Lung (tissue), 12 donors: ENCODE measurements around the gene COL4A4. TPM values are rescaled to one million over a fixed set of nuclear protein-coding genes. Genes with fewer than 3 reads are reported as not detected.

ENCODE experiments used
- ATAC-seq: fragments of 200-7000 bp; cut with Tn5 transposase; one replicate; pipeline ENCODE4 v1.9.1; 2020; ENCODE audit warnings: moderate number of reproducible peaks; ENCODE audit not compliant: insufficient read depth, low FRiP score
- DNase-seq, 3 donors: peaks; one replicate each; pipeline ENCODE4 v3.0.0-alpha.2; 2013 to 2017
- H3K27ac ChIP-seq, 2 donors: one replicate each; pipeline ENCODE4 v1.5.1; 2013; ENCODE audit warnings: mild to moderate bottlenecking in 2 of 2, moderate library complexity in 2 of 2, control low read depth in 1 of 2, inconsistent platforms in 1 of 2, low read depth in 1 of 2, low read length in 1 of 2
- H3K27me3 ChIP-seq, 3 donors: one replicate each; pipeline ENCODE4 v1.5.1; 2013; ENCODE audit warnings: low read length in 2 of 3; ENCODE audit not compliant: control insufficient read depth in 3 of 3, insufficient read depth in 3 of 3
- H3K36me3 ChIP-seq, 4 donors: one replicate each; pipeline ENCODE4 v1.5.1; 2013; ENCODE audit warnings: low read length in 4 of 4, mild to moderate bottlenecking in 1 of 4, moderate library complexity in 1 of 4; ENCODE audit not compliant: control insufficient read depth in 4 of 4, insufficient read depth in 4 of 4
- H3K4me1 ChIP-seq, 5 donors: one replicate each; pipeline ENCODE4 v1.5.1; 2013; ENCODE audit warnings: low read length in 5 of 5, mild to moderate bottlenecking in 2 of 5, moderate library complexity in 1 of 5; ENCODE audit not compliant: control insufficient read depth in 5 of 5, insufficient read depth in 5 of 5
- H3K4me3 ChIP-seq: one replicate; pipeline ENCODE4 v1.5.1; 2013; ENCODE audit warnings: mild to moderate bottlenecking, control low read depth, moderate library complexity
- H3K9ac ChIP-seq, 2 donors: one replicate each; pipeline ENCODE4 v1.5.1; 2013; ENCODE audit warnings: low read length in 2 of 2, control low read depth in 1 of 2; ENCODE audit not compliant: insufficient read depth in 1 of 2
- H3K9me3 ChIP-seq, 4 donors: one replicate each; pipeline ENCODE4 v1.5.1; 2013; ENCODE audit warnings: low read length in 3 of 4, mild to moderate bottlenecking in 1 of 4, moderate library complexity in 1 of 4; ENCODE audit not compliant: control insufficient read depth in 4 of 4, insufficient read depth in 3 of 4
- WGBS, 2 donors: extraction: QIAGEN DNeasy Blood & Tissue Kit; methylation state at CpG; one replicate each; pipeline ENCODE4 v1.1.7; 2013; 5-methylcytosine and 5-hydroxymethylcytosine counted together
- polyA plus RNA-seq, 2 donors: library from polyadenylated mRNA; stranded (reverse); fragments of 200-250 nt; gene quantifications; one replicate each; pipeline ENCODE4 v1.2.1, GENCODE V29; 2013
- total RNA-seq, 2 donors: library from RNA; depleted of rRNA in 1 of 2; stranded (reverse); fragments of >200 nt in 1 of 2; gene quantifications; one replicate each; pipeline ENCODE4 v1.2.1, GENCODE V29; 2014 to 2021
- TF ChIP-seq, protein P1 (sequence below): IDR thresholded peaks from 2 replicates; pipeline ENCODE4 v1.5.1; 2012; ENCODE audit warnings: mild to moderate bottlenecking; ENCODE audit errors: control extremely low read depth, extremely low read depth
- donor health status: control.
- donor health status: control.
- donor health status: Bipolar disorder and iron deficiency.
- donor health status: healthy.
- donor health status: DM: yes; HTN: yes; CAD: no.

COL4A4 gene
- total and polyA plus RNA-seq, 4 donors: 2.7 to 20.1 (median 9.8) TPM

DNA sequence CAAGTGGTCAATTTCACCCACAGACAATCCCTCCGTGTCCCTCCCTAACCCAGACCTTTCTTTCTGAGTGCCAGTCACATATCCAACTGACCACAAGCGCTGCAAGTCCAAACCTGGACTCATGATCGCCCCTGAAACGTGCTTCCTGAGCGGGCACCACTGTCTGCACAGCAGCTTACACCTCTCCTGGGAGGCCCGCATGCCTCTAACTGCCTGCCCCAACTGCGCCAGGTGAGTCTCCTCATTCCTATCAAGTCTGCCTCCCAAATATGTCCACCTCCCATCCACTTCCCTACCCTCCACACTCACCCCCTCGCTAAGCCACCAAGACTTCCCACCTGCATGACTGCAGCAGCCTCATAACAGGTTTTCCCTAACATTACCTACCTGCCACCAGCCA lies 33.4 kb downstream of the COL4A4 start:
- DNase-seq: no peak
- Histone ChIP-seq H3K27ac (no peak overlapping the region), H3K27me3 (peaks cover 0 to 14% (median 11%) of the 10 kb centered on the region in 3 donors), H3K9me3 (no peaks in the 10 kb centered on the region), H3K4me1 (no peaks in the 10 kb centered on the region), H3K36me3 (no peaks in the 10 kb centered on the region), H3K9ac (no peak overlapping the region), H3K4me3 (no peak overlapping the region)
- TF ChIP-seq, protein P1, sequence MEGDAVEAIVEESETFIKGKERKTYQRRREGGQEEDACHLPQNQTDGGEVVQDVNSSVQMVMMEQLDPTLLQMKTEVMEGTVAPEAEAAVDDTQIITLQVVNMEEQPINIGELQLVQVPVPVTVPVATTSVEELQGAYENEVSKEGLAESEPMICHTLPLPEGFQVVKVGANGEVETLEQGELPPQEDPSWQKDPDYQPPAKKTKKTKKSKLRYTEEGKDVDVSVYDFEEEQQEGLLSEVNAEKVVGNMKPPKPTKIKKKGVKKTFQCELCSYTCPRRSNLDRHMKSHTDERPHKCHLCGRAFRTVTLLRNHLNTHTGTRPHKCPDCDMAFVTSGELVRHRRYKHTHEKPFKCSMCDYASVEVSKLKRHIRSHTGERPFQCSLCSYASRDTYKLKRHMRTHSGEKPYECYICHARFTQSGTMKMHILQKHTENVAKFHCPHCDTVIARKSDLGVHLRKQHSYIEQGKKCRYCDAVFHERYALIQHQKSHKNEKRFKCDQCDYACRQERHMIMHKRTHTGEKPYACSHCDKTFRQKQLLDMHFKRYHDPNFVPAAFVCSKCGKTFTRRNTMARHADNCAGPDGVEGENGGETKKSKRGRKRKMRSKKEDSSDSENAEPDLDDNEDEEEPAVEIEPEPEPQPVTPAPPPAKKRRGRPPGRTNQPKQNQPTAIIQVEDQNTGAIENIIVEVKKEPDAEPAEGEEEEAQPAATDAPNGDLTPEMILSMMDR: no peak
- WGBS, 2 donors: 85 to 87% methylated on average over 8 of the region's 8 CpGs
- no peak for ATAC-seq

DNA sequence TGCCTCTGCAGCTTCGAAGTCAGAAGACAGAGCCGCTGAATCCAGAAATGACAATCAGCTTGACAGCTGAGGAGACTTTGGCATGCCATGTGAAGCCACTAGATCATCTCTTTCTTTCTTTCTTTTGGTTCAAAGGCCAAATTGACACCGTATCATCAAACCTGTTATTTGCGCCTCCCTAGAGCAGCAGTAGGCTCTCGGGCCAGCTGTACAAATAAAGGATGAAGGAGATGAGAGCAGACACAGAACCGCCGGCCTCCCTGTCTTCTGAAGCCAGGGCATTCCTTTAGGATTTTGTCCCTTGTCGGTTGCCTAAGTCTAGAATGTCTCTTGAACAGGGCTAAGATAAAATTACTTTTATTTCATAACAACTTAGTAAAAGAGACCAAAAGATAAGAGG lies 36.8 kb downstream of the COL4A4 start:
- no peaks in the 10 kb centered on the region for H3K36me3 ChIP-seq
- DNase-seq: no peak
- H3K27ac ChIP-seq: no peak overlapping the region
- TF ChIP-seq, protein P1: no peak
- no peak overlapping the region for H3K9ac ChIP-seq
- no peak overlapping the region for H3K4me3 ChIP-seq
- no peaks in the 10 kb centered on the region for H3K4me1 ChIP-seq
- H3K27me3 ChIP-seq: peaks cover 0 to 14% (median 11%) of the 10 kb centered on the region in 3 donors
- WGBS, 2 donors: 46 to 64% methylated on average over 8 of the region's 8 CpGs
- H3K9me3 ChIP-seq: no peaks in the 10 kb centered on the region
- ATAC-seq: no peak

DNA sequence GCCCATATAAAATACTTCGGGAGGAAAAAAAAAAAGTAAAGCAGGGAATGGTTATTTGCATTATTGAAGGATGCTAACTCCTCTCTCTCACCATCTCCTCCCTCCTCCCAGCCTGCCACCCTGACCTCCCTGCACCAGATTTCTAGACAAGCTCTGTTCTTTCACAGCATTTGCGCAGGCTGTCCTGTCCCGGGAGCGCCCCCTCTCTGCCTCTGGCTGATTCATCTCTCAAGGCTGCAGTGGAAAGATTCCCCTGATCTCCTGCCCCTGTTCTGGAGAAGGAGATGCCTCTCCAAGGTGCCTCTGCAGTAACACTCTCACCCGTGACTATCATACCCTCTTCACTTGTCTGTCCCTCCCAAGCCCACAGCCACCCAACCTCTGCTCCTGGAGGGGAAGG lies 38.5 kb downstream of the COL4A4 start:
- Histone ChIP-seq H3K36me3 (peaks cover 0 to 1% (median 0%) of the 10 kb centered on the region in 4 donors), H3K4me3 (no peak overlapping the region), H3K4me1 (no peaks in the 10 kb centered on the region), H3K9me3 (no peaks in the 10 kb centered on the region), H3K9ac (no peak overlapping the region), H3K27ac (no peak overlapping the region), H3K27me3 (peaks cover 0 to 14% (median 11%) of the 10 kb centered on the region in 3 donors)
- DNase-seq: no peak
- no peak for ATAC-seq
- TF ChIP-seq, protein P1: no peak
- 74 to 76% methylated on average over 5 of the region's 5 CpGs for WGBS, 2 donors

DNA sequence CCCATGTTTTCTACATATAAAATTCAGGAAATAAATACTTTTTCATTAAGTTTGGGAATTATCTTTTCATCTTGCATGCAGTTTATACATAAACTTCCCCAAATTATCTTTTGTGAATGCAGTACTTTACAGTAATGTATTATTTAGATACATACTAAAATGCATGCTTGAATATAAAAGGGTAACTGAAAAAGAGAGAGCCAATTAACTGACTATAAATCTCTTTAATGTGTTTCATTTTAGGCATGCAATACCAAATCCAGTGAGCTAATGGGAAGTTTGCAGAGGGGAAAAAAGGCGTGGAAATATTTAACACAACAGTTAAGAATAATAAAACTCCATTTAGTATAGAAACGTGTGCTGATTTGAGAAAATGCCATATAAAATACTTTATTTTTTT lies 39.2 kb downstream of the COL4A4 start:
- peaks cover 0 to 1% (median 0%) of the 10 kb centered on the region in 4 donors for H3K36me3 ChIP-seq
- no peak for ATAC-seq
- 72 to 76% methylated on average over 2 of the region's 2 CpGs for WGBS, 2 donors
- H3K9ac ChIP-seq: no peak overlapping the region
- TF ChIP-seq, protein P1: no peak
- no peak overlapping the region for H3K4me3 ChIP-seq
- peaks cover 0 to 14% (median 11%) of the 10 kb centered on the region in 3 donors for H3K27me3 ChIP-seq
- no peak for DNase-seq
- H3K9me3 ChIP-seq: no peaks in the 10 kb centered on the region
- no peaks in the 10 kb centered on the region for H3K4me1 ChIP-seq
- no peak overlapping the region for H3K27ac ChIP-seq
